IMR-90 (cell line): ENCODE results near the gene TRAPPC5. TPM values are rescaled to one million over a fixed set of nuclear protein-coding genes. Genes with fewer than 3 reads are reported as not detected.

Experiments
- ATAC-seq: fragments of 200-7000 bp; cut with Tn5 transposase; 2 replicates; pipeline ENCODE4 v1.9.1; 2020; ENCODE audit warnings: low read depth, mild to moderate bottlenecking, moderate library complexity
- BruUV-seq: library from RNA; stranded (reverse); fragments of 400-500 nt; replicated peaks from 2 replicates; lab custom pipeline; 2021; lab: Mats Ljungman, UMichigan
- CTCF ChIA-PET: fragments of 300-600 bp; formaldehyde crosslinking; extraction: SDS; loops from one replicate; lab custom pipeline; 2021; ENCODE audit warnings: antibody characterized with exemption; lab: Yijun Ruan, JAX
- POLR2A ChIA-PET: fragments of 300-600 bp; sonication (Branson Sonifier 250); formaldehyde crosslinking; loops from one replicate; lab custom pipeline; 2022; ENCODE audit warnings: antibody characterized with exemption; ENCODE audit not compliant: unreplicated experiment; lab: Charles Lee
- DNase-seq: peaks from one replicate; pipeline ENCODE4 v3.0.0; 2013
- H2AFZ ChIP-seq: replicated peaks from 2 replicates; pipeline ENCODE3; 2013; ENCODE audit warnings: low read length, mild to moderate bottlenecking; ENCODE audit not compliant: poor library complexity
- H2AK5ac ChIP-seq: 2 replicates; pipeline ENCODE4 v1.6.1; 2013; ENCODE audit warnings: low read depth, low read length, inconsistent platforms
- H2AK9ac ChIP-seq: replicated peaks from 2 replicates; pipeline ENCODE3; 2013; ENCODE audit warnings: mild to moderate bottlenecking, low read depth, low read length, moderate library complexity; ENCODE audit not compliant: poor library complexity
- H2BK120ac ChIP-seq: 2 replicates; pipeline ENCODE4 v1.6.1; 2013; ENCODE audit warnings: low read depth, low read length, inconsistent platforms
- H2BK15ac ChIP-seq: 3 replicates; pipeline ENCODE4 v1.6.1; 2013; ENCODE audit warnings: low read depth, low read length, inconsistent platforms
- H2BK20ac ChIP-seq: 2 replicates; pipeline ENCODE4 v1.6.1; 2013; ENCODE audit warnings: low read depth, mild to moderate bottlenecking, inconsistent platforms, low read length, moderate library complexity
- H2BK5ac ChIP-seq: 2 replicates; pipeline ENCODE4 v1.6.1; 2013; ENCODE audit warnings: mild to moderate bottlenecking, low read depth, low read length, inconsistent platforms; ENCODE audit not compliant: poor library complexity, severe bottlenecking
- H3K14ac ChIP-seq: replicated peaks from 2 replicates; pipeline ENCODE4 v1.6.1; 2013; ENCODE audit warnings: low read depth, low read length, inconsistent platforms
- H3K18ac ChIP-seq: 2 replicates; pipeline ENCODE4 v1.6.1; 2013; ENCODE audit warnings: low read depth, low read length, control low read depth
- H3K23ac ChIP-seq: 2 replicates; pipeline ENCODE4 v1.6.1; 2013; ENCODE audit warnings: low read depth, low read length, inconsistent platforms
- H3K27ac ChIP-seq: 2 replicates; pipeline ENCODE4 v1.5.1; 2013; ENCODE audit warnings: mild to moderate bottlenecking, control low read depth, low read length; ENCODE audit not compliant: insufficient read depth
- H3K27me3 ChIP-seq: 2 replicates; pipeline ENCODE4 v1.6.1; 2013; ENCODE audit warnings: low read length; ENCODE audit not compliant: control insufficient read depth, insufficient read depth
- H3K36me3 ChIP-seq: 2 replicates; pipeline ENCODE4 v1.6.1; 2013; ENCODE audit warnings: low read length, mixed read lengths; ENCODE audit not compliant: control insufficient read depth, insufficient read depth
- H3K4ac ChIP-seq: 2 replicates; pipeline ENCODE4 v1.6.1; 2013; ENCODE audit warnings: low read depth, low read length, inconsistent platforms
- H3K4me1 ChIP-seq: 2 replicates; pipeline ENCODE4 v1.6.1; 2013; ENCODE audit warnings: low read length, mixed read lengths; ENCODE audit not compliant: control insufficient read depth, insufficient read depth
- H3K4me2 ChIP-seq: 2 replicates; pipeline ENCODE4 v1.6.1; 2013; ENCODE audit warnings: low read depth, mild to moderate bottlenecking, control low read depth, low read length, moderate library complexity
- H3K4me3 ChIP-seq: 2 replicates; pipeline ENCODE4 v1.5.1; 2013; ENCODE audit warnings: low read depth, mild to moderate bottlenecking, control low read depth, low read length, moderate library complexity; ENCODE audit not compliant: insufficient read depth
- H3K56ac ChIP-seq: 2 replicates; pipeline ENCODE4 v1.6.1; 2013; ENCODE audit warnings: low read length, inconsistent platforms; ENCODE audit not compliant: insufficient read depth; ENCODE audit errors: extremely low read depth
- H3K79me1 ChIP-seq, 2 experiments: 2 replicates each; pipeline ENCODE4 v1.6.1; 2013; ENCODE audit warnings: low read length in 2 of 2, inconsistent platforms in 1 of 2, low read depth in 1 of 2
- H3K9ac ChIP-seq: 2 replicates; pipeline ENCODE4 v1.6.1; 2013; ENCODE audit warnings: low read depth, low read length, control low read depth
- H3K9me1 ChIP-seq: 2 replicates; pipeline ENCODE4 v1.6.1; 2013; ENCODE audit warnings: low read length, inconsistent platforms; ENCODE audit not compliant: insufficient read depth
- H3K9me3 ChIP-seq: 2 replicates; pipeline ENCODE4 v1.6.1; 2013; ENCODE audit warnings: low read length; ENCODE audit not compliant: control insufficient read depth, insufficient read depth
- H4K20me1 ChIP-seq: 2 replicates; pipeline ENCODE4 v1.6.1; 2013; ENCODE audit warnings: low read length, inconsistent platforms; ENCODE audit not compliant: insufficient read depth
- H4K5ac ChIP-seq: 2 replicates; pipeline ENCODE4 v1.6.1; 2013; ENCODE audit warnings: mild to moderate bottlenecking, low read depth, low read length, control low read depth
- H4K8ac ChIP-seq, 2 experiments: 2 replicates each; pipeline ENCODE4 v1.6.1; 2013; ENCODE audit warnings: low read depth in 2 of 2, low read length in 2 of 2, control low read depth in 1 of 2, inconsistent platforms in 1 of 2
- H4K91ac ChIP-seq: 2 replicates; pipeline ENCODE4 v1.6.1; 2013; ENCODE audit warnings: low read depth, low read length, inconsistent platforms; ENCODE audit not compliant: insufficient read depth
- BHLHE40 ChIP-seq: fragments of 150-350 bp; IDR thresholded peaks from 2 replicates; pipeline ENCODE4 v1.6.1; 2016; ENCODE audit warnings: mild to moderate bottlenecking, low read depth, low read length
- CEBPB ChIP-seq: IDR thresholded peaks from 2 replicates; pipeline ENCODE4 v1.6.1; 2012; ENCODE audit warnings: low read depth, low read length, improper control_type of control experiment
- CHD1 ChIP-seq: IDR thresholded peaks from 2 replicates; pipeline ENCODE4 v1.6.1; 2012; ENCODE audit warnings: low read depth, low read length, improper control_type of control experiment
- CTCF ChIP-seq: conservative IDR thresholded peaks from 2 replicates; pipeline ENCODE4 v1.5.1; 2012; ENCODE audit warnings: mild to moderate bottlenecking, low read depth, low read length, improper control_type of control experiment
- ELK1 ChIP-seq: fragments of 150-350 bp; IDR thresholded peaks from 2 replicates; pipeline ENCODE4 v1.6.1; 2016; ENCODE audit warnings: low read depth, mild to moderate bottlenecking, low read length, moderate library complexity, borderline replicate concordance
- FOS ChIP-seq: fragments of 150-350 bp; IDR thresholded peaks from 2 replicates; pipeline ENCODE4 v1.6.1; 2016; ENCODE audit warnings: low read depth, low read length
- MAFK ChIP-seq: IDR thresholded peaks from 2 replicates; pipeline ENCODE4 v1.6.1; 2012; ENCODE audit warnings: low read depth, low read length, improper control_type of control experiment
- MAZ ChIP-seq: IDR thresholded peaks from 2 replicates; pipeline ENCODE4 v1.6.1; 2012; ENCODE audit warnings: low read depth, mild to moderate bottlenecking, low read length, improper control_type of control experiment, moderate library complexity, borderline replicate concordance
- MXI1 ChIP-seq: IDR thresholded peaks from 2 replicates; pipeline ENCODE4 v1.6.1; 2012; ENCODE audit warnings: low read depth, mild to moderate bottlenecking, low read length, moderate library complexity, borderline replicate concordance
- NFE2L2 ChIP-seq: fragments of 150-350 bp; IDR thresholded peaks from 2 replicates; pipeline ENCODE4 v1.6.1; 2016; ENCODE audit warnings: low read depth, mild to moderate bottlenecking, low read length
- POLR2A ChIP-seq: IDR thresholded peaks from 2 replicates; pipeline ENCODE4 v1.6.1; 2012; ENCODE audit warnings: mild to moderate bottlenecking, low read depth, low read length
- RAD21 ChIP-seq: IDR thresholded peaks from 2 replicates; pipeline ENCODE4 v1.6.1; 2012; ENCODE audit warnings: low read length, improper control_type of control experiment
- RCOR1 ChIP-seq: IDR thresholded peaks from 2 replicates; pipeline ENCODE4 v1.6.1; 2012; ENCODE audit warnings: mild to moderate bottlenecking, low read length, improper control_type of control experiment; ENCODE audit not compliant: insufficient replicate concordance
- RFX5 ChIP-seq: IDR thresholded peaks from 2 replicates; pipeline ENCODE4 v1.8.0; 2012; ENCODE audit warnings: low read depth, mild to moderate bottlenecking, low read length, moderate library complexity
- SMC3 ChIP-seq: fragments of 150-350 bp; IDR thresholded peaks from 2 replicates; pipeline ENCODE4 v1.6.1; 2016; ENCODE audit warnings: low read depth, mild to moderate bottlenecking, antibody characterized with exemption, low read length, moderate library complexity
- WGBS, 2 experiments: methylation state at CpG; one replicate each; pipeline versions ENCODE4 v1.1.5 to v1.1.7; 2013; ENCODE audit warnings: missing lambda C conversion rate in 2 of 2; ENCODE audit not compliant: insufficient read length in 1 of 2; ENCODE audit errors: extremely low coverage in 2 of 2; 5-methylcytosine and 5-hydroxymethylcytosine counted together
- dilution Hi-C: fragments of 300-500 bp; cut with HindIII; formaldehyde crosslinking; loops from one replicate; pipeline ENCODE4 v1.14.3; 2018; ENCODE audit warnings: low sequenced_read_pairs; ENCODE audit not compliant: unreplicated experiment
- in situ Hi-C: fragments of 300-500 bp; cut with MboI; formaldehyde crosslinking; loops from 3 replicates; pipeline ENCODE4 v1.14.3; 2019; ENCODE audit warnings: low sequenced_read_pairs, inconsistent platforms, mixed read lengths
- intact Hi-C: fragments of 100-400 bp; cut with micrococcal nuclease; formaldehyde crosslinking; loops from 2 replicates; pipeline ENCODE4 v1.10.0; 2022
- polyA plus RNA-seq, 3 experiments: library from polyadenylated mRNA; depleted of rRNA; stranded (reverse); fragments of >200 nt; gene quantifications; 2 replicates each; pipeline ENCODE4 v1.2.3, GENCODE V29; 2012; ENCODE audit warnings: low replicate concordance in 1 of 3
- total RNA-seq: library from RNA; depleted of rRNA; stranded (reverse); fragments of >200 nt; gene quantifications from 2 replicates; pipeline ENCODE4 v1.2.3, GENCODE V29; 2012
- TF ChIP-seq, protein P1 (sequence below): fragments of 150-350 bp; IDR thresholded peaks from 2 replicates; pipeline ENCODE4 v1.6.1; 2017; ENCODE audit warnings: mild to moderate bottlenecking, antibody characterized with exemption, low read length, low read depth

TRAPPC5 gene
- total and polyA plus RNA-seq, 2 of the 4 experiments (the other 2 are of a cell fraction), result 54.7 to 109 TPM

DNA sequence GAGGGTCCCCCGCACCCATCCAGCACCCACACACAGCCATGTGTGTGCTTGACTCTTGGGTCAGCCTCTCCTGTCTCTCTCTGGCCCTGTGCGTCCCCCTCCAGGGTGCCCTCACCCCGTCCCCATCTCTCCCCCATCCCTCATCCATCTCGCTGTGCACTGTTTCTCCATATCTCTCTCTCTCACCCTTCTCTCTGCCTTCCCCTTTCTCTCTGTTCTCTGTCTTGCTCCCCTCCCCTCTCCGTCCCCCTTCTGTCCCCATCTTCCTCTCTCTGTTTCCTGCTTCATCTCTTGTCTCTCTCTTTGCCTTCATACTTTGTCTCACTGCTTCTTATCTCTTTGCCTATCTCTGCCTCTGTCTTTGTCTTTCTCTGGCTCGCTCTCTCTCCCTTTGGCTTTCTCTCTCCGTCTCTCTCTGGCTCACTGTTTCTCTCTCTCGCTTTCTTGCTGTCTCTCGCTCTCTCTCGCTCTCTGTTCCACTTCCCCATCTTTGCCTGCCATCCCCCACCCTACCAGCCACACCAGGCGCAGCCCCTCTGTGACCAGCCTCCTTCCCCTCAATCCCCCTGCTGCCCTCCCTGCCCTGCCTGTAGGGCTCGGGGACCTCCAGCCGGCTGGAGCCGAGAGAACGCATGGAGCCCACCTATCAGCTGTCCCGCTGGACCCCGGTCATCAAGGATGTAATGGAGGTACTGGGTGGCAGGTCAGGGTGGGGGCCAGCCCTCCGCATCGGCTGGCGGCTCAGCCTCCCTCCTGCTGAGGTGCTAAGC, 34.8 kb upstream of the TRAPPC5 start:
- no peak overlapping the region for H3K4me3 ChIP-seq
- TF ChIP-seq CTCF (no peak), ELK1 (no peak), NFE2L2 (no peak), POLR2A (no peak), BHLHE40 (no peak), MXI1 (no peak), CEBPB (no peak), FOS (no peak), MAZ (no peak), SMC3 (no peak), RAD21 (no peak), RFX5 (no peak), RCOR1 (no peak), MAFK (no peak), CHD1 (no peak)
- TF ChIP-seq, protein P1, sequence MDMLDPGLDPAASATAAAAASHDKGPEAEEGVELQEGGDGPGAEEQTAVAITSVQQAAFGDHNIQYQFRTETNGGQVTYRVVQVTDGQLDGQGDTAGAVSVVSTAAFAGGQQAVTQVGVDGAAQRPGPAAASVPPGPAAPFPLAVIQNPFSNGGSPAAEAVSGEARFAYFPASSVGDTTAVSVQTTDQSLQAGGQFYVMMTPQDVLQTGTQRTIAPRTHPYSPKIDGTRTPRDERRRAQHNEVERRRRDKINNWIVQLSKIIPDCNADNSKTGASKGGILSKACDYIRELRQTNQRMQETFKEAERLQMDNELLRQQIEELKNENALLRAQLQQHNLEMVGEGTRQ, result no peak
- no peak overlapping the region for H3K23ac ChIP-seq
- no peaks in the 10 kb centered on the region for H3K9me3 ChIP-seq
- no peaks in the 10 kb centered on the region for H3K79me1 ChIP-seq
- no peaks in the 10 kb centered on the region for H3K9me1 ChIP-seq
- H2BK15ac ChIP-seq, result no peak overlapping the region
- POLR2A ChIA-PET, result no interaction called here
- H2AFZ ChIP-seq, result no peak overlapping the region
- H3K14ac ChIP-seq, result no peak overlapping the region
- in situ Hi-C loops (no loop called here), dilution Hi-C loops (no loop called here), intact Hi-C loops (no loop called here)
- CTCF ChIA-PET, result no interaction called here
- H3K27me3 ChIP-seq, result peaks cover 4% of the 10 kb centered on the region; the same call in 1 of the 2 replicates
- no peak overlapping the region for H3K4ac ChIP-seq
- H2AK5ac ChIP-seq, result no peak overlapping the region
- H3K56ac ChIP-seq, result no peak overlapping the region
- H2BK120ac ChIP-seq, result no peak overlapping the region
- H3K4me2 ChIP-seq, result no peak overlapping the region
- BruUV-seq, result no TSS peak
- H4K8ac ChIP-seq, result no peak overlapping the region
- H3K4me1 ChIP-seq, result no peaks in the 10 kb centered on the region
- H3K27ac ChIP-seq, result no peak overlapping the region
- no peak overlapping the region for H4K5ac ChIP-seq
- no peak overlapping the region for H3K9ac ChIP-seq
- ATAC-seq (no peak), DNase-seq (no peak)
- H2BK20ac ChIP-seq, result no peak overlapping the region
- H3K36me3 ChIP-seq, result no peaks in the 10 kb centered on the region
- WGBS, 2 experiments, result 46% methylated on average over 7 of the region's 20 CpGs; no CpG with 5 or more reads in 1 of the 2 experiments
- no peaks in the 10 kb centered on the region for H4K20me1 ChIP-seq
- H2AK9ac ChIP-seq, result no peak overlapping the region
- H2BK5ac ChIP-seq, result no peak overlapping the region
- no peak overlapping the region for H4K91ac ChIP-seq
- no peak overlapping the region for H3K18ac ChIP-seq
